GM12878 (cell line): ENCODE data around the gene SYNGR4. TPM values are rescaled to one million over a fixed set of nuclear protein-coding genes. Genes with fewer than 3 reads are reported as not detected.
A peak's percentile ranks its signal among the peaks of the same experiment; 100 is the strongest.

ENCODE experiments used
- MEF2B ChIP-seq: fragments of 450-650 bp; IDR thresholded peaks from 2 replicates; pipeline ENCODE4 v1.6.1; 2018; ENCODE audit warnings: mild to moderate bottlenecking, moderate library complexity; ENCODE audit not compliant: partially characterized antibody, poor library complexity, severe bottlenecking
- SMAD1 ChIP-seq: fragments of 450-650 bp; IDR thresholded peaks from 2 replicates; pipeline ENCODE4 v1.6.1; 2018; ENCODE audit warnings: mild to moderate bottlenecking, low read depth; ENCODE audit not compliant: partially characterized antibody
- polyA plus RNA-seq, 11 experiments: library from polyadenylated mRNA; depleted of rRNA in 4 of 11; unstranded in 6 of 11; stranded (reverse) in 5 of 11; fragments of >200 nt; fragmentation: Nextera tagmentation in 4 of 11; fragmentation: Illumina TruSeq in 1 of 11; extraction: Ambion mirVana in 4 of 11; extraction: Trizol in 1 of 11; gene quantifications; 1 replicate in 1 of 11; 2 replicates in 10 of 11; pipeline versions ENCODE4 v1.2.1 to v1.2.3, GENCODE V29; 2011 to 2016; ENCODE audit warnings: inconsistent platforms in 2 of 11, missing spikeins in 2 of 11, low read depth in 1 of 11
- total RNA-seq, 4 experiments: library from RNA; depleted of rRNA in 3 of 4; stranded (reverse); fragments of >200 nt in 3 of 4; fragmentation: Illumina TruSeq in 1 of 4; extraction: Trizol in 1 of 4; gene quantifications; 2 replicates each; pipeline versions ENCODE4 v1.2.1 to v1.2.3, GENCODE V29; 2013 to 2021
- TF ChIP-seq, protein P1 (sequence below): fragments of 450-650 bp; formaldehyde crosslinking; IDR thresholded peaks from 2 replicates; pipeline ENCODE4 v1.5.0; 2022; ENCODE audit warnings: mild to moderate bottlenecking, missing genetic modification characterization
- TF ChIP-seq, protein P2 (sequence below): fragments of 450-650 bp; conservative IDR thresholded peaks from 2 replicates; pipeline ENCODE4 v1.6.1; 2017; ENCODE audit warnings: mild to moderate bottlenecking, moderate library complexity
- TF ChIP-seq, protein P3 (sequence below): fragments of 450-650 bp; IDR thresholded peaks from 2 replicates; pipeline ENCODE4 v1.6.1; 2017; ENCODE audit warnings: mild to moderate bottlenecking, moderate library complexity

The SYNGR4 gene
- total and polyA plus RNA-seq, 10 of the 15 experiments (the other 5 are each of a cell fraction or from before 2014, with no cell fraction given): 0.08 to 0.72 (median 0.17) TPM; not detected in 6

DNA sequence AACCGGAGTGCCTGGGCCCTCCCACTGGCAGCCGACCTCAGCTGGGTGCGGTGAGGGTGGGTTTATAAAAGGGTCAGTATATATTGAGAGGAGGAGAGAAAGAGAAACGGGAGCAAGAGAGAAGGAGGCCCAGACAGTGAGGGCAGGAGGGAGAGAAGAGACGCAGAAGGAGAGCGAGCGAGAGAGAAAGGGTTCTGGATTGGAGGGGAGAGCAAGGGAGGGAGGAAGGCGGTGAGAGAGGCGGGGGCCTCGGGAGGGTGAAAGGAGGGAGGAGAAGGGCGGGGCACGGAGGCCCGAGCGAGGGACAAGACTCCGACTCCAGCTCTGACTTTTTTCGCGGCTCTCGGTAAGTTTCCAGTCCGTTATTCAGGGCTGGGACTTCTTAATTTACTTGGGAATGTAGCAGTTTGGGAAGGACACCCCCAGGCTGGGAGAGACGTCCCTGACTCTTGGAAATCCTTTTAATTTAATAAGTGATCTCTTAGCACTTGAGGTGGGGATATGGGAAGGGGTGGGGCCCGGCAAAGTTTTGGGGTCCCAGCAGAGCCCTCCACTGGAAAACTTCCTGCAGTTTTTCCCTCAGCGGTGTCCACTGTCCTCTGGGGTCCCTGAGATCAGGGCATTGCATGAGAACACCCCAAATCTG is 38.8 kb upstream of the SYNGR4 start, which contains the start of gene EMP3 (continued):
- TF ChIP-seq, protein P1, sequence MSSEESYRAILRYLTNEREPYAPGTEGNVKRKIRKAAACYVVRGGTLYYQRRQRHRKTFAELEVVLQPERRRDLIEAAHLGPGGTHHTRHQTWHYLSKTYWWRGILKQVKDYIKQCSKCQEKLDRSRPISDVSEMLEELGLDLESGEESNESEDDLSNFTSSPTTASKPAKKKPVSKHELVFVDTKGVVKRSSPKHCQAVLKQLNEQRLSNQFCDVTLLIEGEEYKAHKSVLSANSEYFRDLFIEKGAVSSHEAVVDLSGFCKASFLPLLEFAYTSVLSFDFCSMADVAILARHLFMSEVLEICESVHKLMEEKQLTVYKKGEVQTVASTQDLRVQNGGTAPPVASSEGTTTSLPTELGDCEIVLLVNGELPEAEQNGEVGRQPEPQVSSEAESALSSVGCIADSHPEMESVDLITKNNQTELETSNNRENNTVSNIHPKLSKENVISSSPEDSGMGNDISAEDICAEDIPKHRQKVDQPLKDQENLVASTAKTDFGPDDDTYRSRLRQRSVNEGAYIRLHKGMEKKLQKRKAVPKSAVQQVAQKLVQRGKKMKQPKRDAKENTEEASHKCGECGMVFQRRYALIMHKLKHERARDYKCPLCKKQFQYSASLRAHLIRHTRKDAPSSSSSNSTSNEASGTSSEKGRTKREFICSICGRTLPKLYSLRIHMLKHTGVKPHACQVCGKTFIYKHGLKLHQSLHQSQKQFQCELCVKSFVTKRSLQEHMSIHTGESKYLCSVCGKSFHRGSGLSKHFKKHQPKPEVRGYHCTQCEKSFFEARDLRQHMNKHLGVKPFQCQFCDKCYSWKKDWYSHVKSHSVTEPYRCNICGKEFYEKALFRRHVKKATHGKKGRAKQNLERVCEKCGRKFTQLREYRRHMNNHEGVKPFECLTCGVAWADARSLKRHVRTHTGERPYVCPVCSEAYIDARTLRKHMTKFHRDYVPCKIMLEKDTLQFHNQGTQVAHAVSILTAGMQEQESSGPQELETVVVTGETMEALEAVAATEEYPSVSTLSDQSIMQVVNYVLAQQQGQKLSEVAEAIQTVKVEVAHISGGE (CRISPR knock-in tag): no peak
- TF ChIP-seq, protein P2, sequence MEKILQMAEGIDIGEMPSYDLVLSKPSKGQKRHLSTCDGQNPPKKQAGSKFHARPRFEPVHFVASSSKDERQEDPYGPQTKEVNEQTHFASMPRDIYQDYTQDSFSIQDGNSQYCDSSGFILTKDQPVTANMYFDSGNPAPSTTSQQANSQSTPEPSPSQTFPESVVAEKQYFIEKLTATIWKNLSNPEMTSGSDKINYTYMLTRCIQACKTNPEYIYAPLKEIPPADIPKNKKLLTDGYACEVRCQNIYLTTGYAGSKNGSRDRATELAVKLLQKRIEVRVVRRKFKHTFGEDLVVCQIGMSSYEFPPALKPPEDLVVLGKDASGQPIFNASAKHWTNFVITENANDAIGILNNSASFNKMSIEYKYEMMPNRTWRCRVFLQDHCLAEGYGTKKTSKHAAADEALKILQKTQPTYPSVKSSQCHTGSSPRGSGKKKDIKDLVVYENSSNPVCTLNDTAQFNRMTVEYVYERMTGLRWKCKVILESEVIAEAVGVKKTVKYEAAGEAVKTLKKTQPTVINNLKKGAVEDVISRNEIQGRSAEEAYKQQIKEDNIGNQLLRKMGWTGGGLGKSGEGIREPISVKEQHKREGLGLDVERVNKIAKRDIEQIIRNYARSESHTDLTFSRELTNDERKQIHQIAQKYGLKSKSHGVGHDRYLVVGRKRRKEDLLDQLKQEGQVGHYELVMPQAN: no peak
- TF ChIP-seq SMAD1 (peak; percentile 58), MEF2B (no peak)
- TF ChIP-seq, protein P3, sequence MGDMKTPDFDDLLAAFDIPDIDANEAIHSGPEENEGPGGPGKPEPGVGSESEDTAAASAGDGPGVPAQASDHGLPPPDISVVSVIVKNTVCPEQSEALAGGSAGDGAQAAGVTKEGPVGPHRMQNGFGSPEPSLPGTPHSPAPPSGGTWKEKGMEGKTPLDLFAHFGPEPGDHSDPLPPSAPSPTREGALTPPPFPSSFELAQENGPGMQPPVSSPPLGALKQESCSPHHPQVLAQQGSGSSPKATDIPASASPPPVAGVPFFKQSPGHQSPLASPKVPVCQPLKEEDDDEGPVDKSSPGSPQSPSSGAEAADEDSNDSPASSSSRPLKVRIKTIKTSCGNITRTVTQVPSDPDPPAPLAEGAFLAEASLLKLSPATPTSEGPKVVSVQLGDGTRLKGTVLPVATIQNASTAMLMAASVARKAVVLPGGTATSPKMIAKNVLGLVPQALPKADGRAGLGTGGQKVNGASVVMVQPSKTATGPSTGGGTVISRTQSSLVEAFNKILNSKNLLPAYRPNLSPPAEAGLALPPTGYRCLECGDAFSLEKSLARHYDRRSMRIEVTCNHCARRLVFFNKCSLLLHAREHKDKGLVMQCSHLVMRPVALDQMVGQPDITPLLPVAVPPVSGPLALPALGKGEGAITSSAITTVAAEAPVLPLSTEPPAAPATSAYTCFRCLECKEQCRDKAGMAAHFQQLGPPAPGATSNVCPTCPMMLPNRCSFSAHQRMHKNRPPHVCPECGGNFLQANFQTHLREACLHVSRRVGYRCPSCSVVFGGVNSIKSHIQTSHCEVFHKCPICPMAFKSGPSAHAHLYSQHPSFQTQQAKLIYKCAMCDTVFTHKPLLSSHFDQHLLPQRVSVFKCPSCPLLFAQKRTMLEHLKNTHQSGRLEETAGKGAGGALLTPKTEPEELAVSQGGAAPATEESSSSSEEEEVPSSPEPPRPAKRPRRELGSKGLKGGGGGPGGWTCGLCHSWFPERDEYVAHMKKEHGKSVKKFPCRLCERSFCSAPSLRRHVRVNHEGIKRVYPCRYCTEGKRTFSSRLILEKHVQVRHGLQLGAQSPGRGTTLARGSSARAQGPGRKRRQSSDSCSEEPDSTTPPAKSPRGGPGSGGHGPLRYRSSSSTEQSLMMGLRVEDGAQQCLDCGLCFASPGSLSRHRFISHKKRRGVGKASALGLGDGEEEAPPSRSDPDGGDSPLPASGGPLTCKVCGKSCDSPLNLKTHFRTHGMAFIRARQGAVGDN: 0 out of 2 replicates have a peak, but pooled peaks have one; percentile 11
- TF ChIP-seq, all 136 proteins: peak for 27
